ENCODE data around the gene PTCH1.

DNA sequence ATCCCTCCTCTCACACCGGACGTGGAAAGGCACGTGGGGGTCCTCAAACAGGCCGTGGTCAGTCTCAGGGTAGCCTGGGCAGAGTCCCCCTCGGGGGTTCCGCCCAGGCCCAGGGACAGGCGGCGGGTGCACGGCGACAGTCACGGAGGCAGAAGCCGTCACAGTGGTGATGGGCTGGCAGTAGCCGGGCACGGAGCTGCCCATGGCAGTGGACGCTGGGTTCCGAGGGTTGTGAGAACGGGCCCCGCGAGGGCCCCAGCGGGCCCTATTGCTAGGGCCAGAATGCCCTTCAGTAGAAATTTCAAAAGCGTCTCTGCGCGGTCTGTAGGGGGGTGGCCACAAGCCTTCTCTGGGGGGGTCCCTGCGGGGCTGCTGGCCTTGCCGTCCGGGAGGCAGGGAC is 69.8 kb downstream of the PTCH1 start:
- TF ChIP-seq, protein P1, sequence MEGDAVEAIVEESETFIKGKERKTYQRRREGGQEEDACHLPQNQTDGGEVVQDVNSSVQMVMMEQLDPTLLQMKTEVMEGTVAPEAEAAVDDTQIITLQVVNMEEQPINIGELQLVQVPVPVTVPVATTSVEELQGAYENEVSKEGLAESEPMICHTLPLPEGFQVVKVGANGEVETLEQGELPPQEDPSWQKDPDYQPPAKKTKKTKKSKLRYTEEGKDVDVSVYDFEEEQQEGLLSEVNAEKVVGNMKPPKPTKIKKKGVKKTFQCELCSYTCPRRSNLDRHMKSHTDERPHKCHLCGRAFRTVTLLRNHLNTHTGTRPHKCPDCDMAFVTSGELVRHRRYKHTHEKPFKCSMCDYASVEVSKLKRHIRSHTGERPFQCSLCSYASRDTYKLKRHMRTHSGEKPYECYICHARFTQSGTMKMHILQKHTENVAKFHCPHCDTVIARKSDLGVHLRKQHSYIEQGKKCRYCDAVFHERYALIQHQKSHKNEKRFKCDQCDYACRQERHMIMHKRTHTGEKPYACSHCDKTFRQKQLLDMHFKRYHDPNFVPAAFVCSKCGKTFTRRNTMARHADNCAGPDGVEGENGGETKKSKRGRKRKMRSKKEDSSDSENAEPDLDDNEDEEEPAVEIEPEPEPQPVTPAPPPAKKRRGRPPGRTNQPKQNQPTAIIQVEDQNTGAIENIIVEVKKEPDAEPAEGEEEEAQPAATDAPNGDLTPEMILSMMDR (IDR thresholded peaks at IDR 0.05; ENCODE audit: borderline replicate concordance, extremely low read depth, low read length, poor library complexity, severe bottlenecking), result no peak
- TF ChIP-seq EZH2 (IDR thresholded peaks at IDR 0.05; ENCODE audit: borderline replicate concordance, low read depth, low read length, severe bottlenecking), result no peak
